Gastroesophageal sphincter (tissue), 4 donors: ENCODE measurements around the gene POMT1. TPM values are rescaled to one million over a fixed set of nuclear protein-coding genes. Genes with fewer than 3 reads are reported as not detected.

Source experiments
- ATAC-seq: fragments of 150-250 bp; one replicate; pipeline ENCODE4 v1.9.1; 2016; ENCODE audit warnings: mild to moderate bottlenecking, moderate library complexity
- H3K27ac ChIP-seq, 4 donors: fragments of 200-600 bp; sonication (generic) in 3 of 4; 1 replicate in 3 of 4; 2 replicates in 1 of 4; pipeline ENCODE4 v1.5.1; 2016 to 2019
- H3K27me3 ChIP-seq: fragments of 200-600 bp; sonication (generic); one replicate; pipeline ENCODE4 v1.5.1; 2019
- H3K36me3 ChIP-seq, 2 donors: fragments of 200-600 bp; sonication (generic); one replicate each; pipeline ENCODE4 v1.5.1; 2019; ENCODE audit warnings: control low read depth in 1 of 2
- H3K4me1 ChIP-seq, 3 donors: fragments of 200-600 bp; sonication (generic); 1 replicate in 2 of 3; 2 replicates in 1 of 3; pipeline ENCODE4 v1.5.1; 2016 to 2019; ENCODE audit warnings: control low read depth in 2 of 3
- H3K4me3 ChIP-seq, 2 donors: fragments of 200-600 bp; sonication (generic); one replicate each; pipeline ENCODE4 v1.5.1; 2019; ENCODE audit warnings: mild to moderate bottlenecking in 1 of 2, moderate library complexity in 1 of 2
- H3K9me3 ChIP-seq, 3 donors: fragments of 200-600 bp; sonication (generic); one replicate each; pipeline ENCODE4 v1.5.1; 2017 to 2019; ENCODE audit warnings: control low read depth in 2 of 3
- CTCF ChIP-seq, 4 experiments: fragments of 200-600 bp in 2 of 4; fragments of 450-650 bp in 2 of 4; sonication (generic) in 1 of 4; IDR thresholded peaks; one replicate each; pipeline ENCODE4 v1.5.1; 2017 to 2019; ENCODE audit warnings: antibody characterized with exemption in 4 of 4, mild to moderate bottlenecking in 2 of 4, moderate library complexity in 2 of 4
- EP300 ChIP-seq: sonication (generic); formaldehyde crosslinking; IDR thresholded peaks from one replicate; pipeline ENCODE4 v1.6.1; 2017; ENCODE audit warnings: antibody characterized with exemption, mild to moderate bottlenecking
- POLR2A ChIP-seq, 2 donors: fragments of 450-650 bp; IDR thresholded peaks; one replicate each; pipeline ENCODE4 v1.6.1; 2017; ENCODE audit warnings: antibody characterized with exemption in 2 of 2, mild to moderate bottlenecking in 2 of 2, moderate library complexity in 1 of 2
- POLR2AphosphoS5 ChIP-seq: sonication (generic); formaldehyde crosslinking; IDR thresholded peaks from one replicate; pipeline ENCODE4 v1.6.1; 2017; ENCODE audit warnings: antibody characterized with exemption
- WGBS, 2 donors: methylation state at CpG; one replicate each; pipeline ENCODE4 v1.1.5; 2018; ENCODE audit warnings: low coverage in 1 of 2; 5-methylcytosine and 5-hydroxymethylcytosine counted together
- total RNA-seq, 4 donors: library from RNA; depleted of rRNA; stranded (reverse); fragments of >200 nt; gene quantifications; one replicate each; pipeline ENCODE4 v1.1.0, GENCODE V29; 2016

POMT1 gene
- total RNA-seq, 4 donors from 2014 or later, result 19.9 to 39.7 (median 26.6) TPM

- WGBS, 2 donors, result 75 to 90% methylated on average over 10 to 15 of the region's 29 CpGs
- Histone ChIP-seq H3K9me3 (no peaks in the 10 kb centered on the region), H3K27me3 (no peaks in the 10 kb centered on the region), H3K36me3 (peaks cover 0 to 100% of the 10 kb centered on the region in 2 donors), H3K4me1 (peaks cover 0 to 7% (median 0%) of the 10 kb centered on the region in 3 donors), H3K4me3 (no peak overlapping the region), H3K27ac (no peak overlapping the region)
- no peak for TF ChIP-seq POLR2A (IDR thresholded peaks at IDR 0.05)
- TF ChIP-seq EP300, result no peak
- TF ChIP-seq CTCF (IDR thresholded peaks at IDR 0.05), result no peak
- TF ChIP-seq POLR2AphosphoS5, result no peak
- ATAC-seq, result no peak
These were observed 19.8 kb downstream of the POMT1 start for GRCh38 chr9:131522257-131523085.

- H3K4me3 ChIP-seq, result no peak overlapping the region
- no peak for ATAC-seq
- H3K9me3 ChIP-seq, result no peaks in the 10 kb centered on the region
- WGBS, 2 donors, result 76 to 95% methylated on average over 3 to 9 of the region's 9 CpGs
- H3K27me3 ChIP-seq, result no peaks in the 10 kb centered on the region
- H3K36me3 ChIP-seq, result peaks cover 0 to 100% of the 10 kb centered on the region in 2 donors
- no peak overlapping the region for H3K27ac ChIP-seq
- H3K4me1 ChIP-seq, result peaks cover 0 to under 1% (median 0%) of the 10 kb centered on the region in 3 donors
- TF ChIP-seq POLR2AphosphoS5 (no peak), CTCF (IDR thresholded peaks at IDR 0.05) (no peak), EP300 (no peak), POLR2A (IDR thresholded peaks at IDR 0.05) (no peak)
These were observed 20.3 kb downstream of the POMT1 start for GRCh38 chr9:131523086-131523388.

- 67 to 92% methylated on average over 4 to 7 of the region's 29 CpGs for WGBS, 2 donors
- Histone ChIP-seq H3K9me3 (no peaks in the 10 kb centered on the region), H3K36me3 (peaks cover 0 to 100% of the 10 kb centered on the region in 2 donors), H3K27me3 (no peaks in the 10 kb centered on the region), H3K4me1 (no peaks in the 10 kb centered on the region), H3K27ac (no peak overlapping the region), H3K4me3 (no peak overlapping the region)
- TF ChIP-seq POLR2A (IDR thresholded peaks at IDR 0.05) (no peak), POLR2AphosphoS5 (no peak), CTCF (IDR thresholded peaks at IDR 0.05) (no peak)
- no peak for ATAC-seq
These were observed 21.0 kb downstream of the POMT1 start for GRCh38 chr9:131523451-131524435.

- TF ChIP-seq EP300 (no peak), POLR2AphosphoS5 (no peak), CTCF (IDR thresholded peaks at IDR 0.05) (no peak), POLR2A (IDR thresholded peaks at IDR 0.05) (no peak)
- Histone ChIP-seq H3K27me3 (no peaks in the 10 kb centered on the region), H3K36me3 (peaks cover 0 to 100% of the 10 kb centered on the region in 2 donors), H3K4me3 (no peak overlapping the region), H3K27ac (no peak overlapping the region), H3K9me3 (no peaks in the 10 kb centered on the region), H3K4me1 (peaks cover 0 to 7% (median 2%) of the 10 kb centered on the region in 3 donors)
- ATAC-seq, result no peak
- WGBS, 2 donors, result 93 to 100% methylated on average over 2 to 6 of the region's 23 CpGs
These were observed 22.1 kb downstream of the POMT1 start for GRCh38 chr9:131524665-131525315.
